SIG-M5 (cell line): ENCODE results near the gene PRSS22.

Experiments used
- DNase-seq: peaks from one replicate; lab custom pipeline; 2025; lab: John Stamatoyannopoulos, UW

PRSS22 gene

DNA sequence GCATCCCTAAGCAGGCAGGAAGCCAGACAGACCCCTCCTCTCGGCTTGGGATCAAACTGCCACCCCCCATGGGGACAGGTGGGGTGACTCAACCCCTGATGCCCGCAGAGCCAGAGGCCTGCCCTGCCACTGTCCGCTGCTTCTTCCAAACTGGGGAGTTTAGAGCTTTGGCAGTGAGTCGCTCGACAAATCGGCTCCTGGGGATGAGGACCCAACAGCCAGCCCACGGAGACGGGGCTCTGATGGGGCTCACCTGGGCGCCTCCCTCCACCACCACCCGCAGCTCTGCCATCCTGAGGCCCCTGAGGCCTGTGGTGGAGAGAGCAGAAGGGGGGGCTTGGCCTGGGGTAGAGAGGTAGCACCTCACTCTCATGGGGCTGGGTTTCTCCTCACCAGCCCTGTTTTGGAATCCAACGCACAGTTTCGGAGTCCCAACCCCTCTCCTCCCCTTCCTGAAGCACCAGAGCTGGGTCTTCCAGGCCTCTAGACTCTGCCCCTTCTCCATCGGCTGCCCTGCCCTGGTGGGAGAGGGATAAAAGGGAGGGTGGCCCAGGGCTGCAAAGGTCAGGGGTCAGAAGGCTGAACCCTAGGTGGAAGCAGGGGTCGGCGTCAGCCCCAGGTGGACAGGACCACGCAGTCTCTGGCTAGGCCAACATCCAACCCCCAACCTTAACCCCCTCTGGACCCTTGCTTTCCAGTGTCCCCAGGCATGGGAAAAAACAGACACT lies 5.8 kb downstream of the PRSS22 start:
- DNase-seq, result no peak

DNA sequence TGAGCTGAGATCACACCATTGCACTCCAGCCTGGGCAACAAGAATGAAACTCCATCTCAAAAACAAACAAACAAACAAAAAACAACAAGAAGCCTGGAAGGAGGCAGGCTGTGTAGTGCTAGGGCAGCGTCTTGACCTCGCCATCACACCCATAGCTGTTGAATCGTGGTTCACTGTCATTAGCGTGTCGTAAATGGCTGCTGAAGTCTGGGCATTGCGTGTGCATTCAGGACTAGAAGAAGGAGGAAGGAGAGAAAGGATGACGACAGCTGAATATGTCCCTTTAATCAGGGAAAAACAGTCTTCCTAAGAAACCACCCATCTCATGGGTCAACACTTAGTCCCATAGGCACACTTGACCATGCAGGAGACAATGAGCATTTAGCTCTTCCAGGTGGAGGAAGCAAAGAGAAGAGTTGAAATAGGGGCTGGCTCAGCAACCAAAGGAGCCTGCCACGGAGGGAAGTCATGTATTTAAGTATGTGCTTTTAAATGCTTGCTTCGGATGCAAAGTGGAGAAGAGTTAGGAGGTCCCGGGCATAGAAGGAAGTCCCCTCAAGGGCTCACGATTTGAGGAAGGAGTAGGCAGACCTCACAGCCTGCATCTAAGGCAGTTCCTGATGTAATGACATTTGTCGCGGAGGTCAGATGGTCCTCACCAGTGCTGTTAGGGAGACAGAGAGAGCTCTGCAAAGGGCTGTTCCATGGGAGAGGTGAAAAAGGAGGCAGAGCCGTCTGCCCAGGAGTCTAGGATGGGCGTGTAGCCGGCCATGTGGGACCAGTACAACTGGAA lies 8.8 kb downstream of the PRSS22 start:
- DNase-seq, result no peak

DNA sequence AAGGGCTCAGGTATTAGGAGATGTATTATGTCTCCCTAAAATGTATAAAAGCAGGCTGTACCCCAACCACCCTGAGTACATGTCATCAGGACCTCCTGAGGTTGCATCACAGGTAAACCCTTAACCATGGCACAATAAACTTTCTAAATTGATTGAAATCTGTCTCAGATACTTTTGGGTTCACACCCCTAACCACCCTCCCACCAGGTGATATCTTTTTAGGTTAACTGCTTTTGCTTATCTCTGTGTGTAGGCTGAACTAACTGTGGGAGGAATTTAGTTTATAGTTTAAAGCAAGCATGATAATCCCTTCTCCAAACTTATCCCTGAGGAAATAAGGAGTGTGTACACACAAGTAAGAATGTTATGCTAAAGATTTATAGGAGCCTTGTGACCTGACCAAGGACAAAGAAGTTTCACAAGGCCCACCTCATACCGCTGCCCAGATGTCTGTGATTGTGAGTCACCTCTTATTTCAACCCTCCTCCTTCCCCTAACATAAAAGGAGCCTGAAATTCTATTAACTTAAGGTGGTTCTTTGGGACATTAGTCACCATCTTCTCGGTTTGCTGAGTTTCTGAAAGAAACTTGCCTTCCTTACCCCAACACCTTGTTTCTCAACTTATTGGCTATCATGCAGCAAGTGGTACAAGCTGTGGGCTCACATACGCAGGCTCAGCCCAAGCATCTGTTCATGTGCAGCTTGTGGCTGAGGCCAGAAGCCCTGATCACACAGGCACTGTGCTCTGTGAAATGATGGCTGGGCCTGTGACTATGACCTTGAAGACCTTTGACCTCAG lies 11.3 kb downstream of the PRSS22 start:
- no peak for DNase-seq

DNA sequence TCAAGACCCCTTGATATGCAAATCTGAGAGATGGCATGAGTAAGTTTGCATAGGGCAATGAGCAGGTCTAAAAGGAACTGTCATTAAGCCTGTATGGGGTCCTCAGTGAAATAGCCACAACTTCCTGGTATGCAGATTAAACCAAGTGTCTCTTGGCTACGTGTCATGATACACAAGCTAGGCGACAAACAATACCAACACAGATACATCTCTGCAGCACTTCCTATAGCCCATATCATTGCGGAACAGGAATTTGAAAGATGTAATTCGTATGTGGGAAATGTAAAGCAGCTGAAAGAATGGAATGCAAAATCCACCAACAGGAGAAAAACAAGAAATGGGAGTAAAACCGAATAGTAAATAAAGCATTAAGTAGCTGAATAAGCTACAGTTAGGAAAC lies 12.9 kb downstream of the PRSS22 start:
- DNase-seq, result no peak

DNA sequence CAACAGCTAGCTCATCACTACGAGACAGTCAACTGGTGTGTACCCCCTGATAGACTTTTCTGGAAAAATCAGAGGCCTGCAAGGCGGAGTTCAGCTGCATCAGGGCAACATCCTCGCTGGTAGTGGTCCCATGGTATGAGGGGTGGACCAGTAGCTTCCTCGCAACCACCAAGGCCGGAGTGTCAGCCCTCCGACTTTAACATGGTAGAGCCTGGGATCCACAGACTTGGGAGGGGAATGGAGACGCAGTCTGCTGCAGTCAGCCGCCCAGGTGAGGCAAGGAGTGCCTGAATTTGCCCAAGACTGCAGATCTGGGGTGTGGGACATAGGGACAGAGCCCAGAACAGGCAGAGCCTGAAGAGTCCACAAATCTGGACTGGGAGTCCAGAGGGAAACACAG lies 14.4 kb downstream of the PRSS22 start:
- DNase-seq, result no peak

DNA sequence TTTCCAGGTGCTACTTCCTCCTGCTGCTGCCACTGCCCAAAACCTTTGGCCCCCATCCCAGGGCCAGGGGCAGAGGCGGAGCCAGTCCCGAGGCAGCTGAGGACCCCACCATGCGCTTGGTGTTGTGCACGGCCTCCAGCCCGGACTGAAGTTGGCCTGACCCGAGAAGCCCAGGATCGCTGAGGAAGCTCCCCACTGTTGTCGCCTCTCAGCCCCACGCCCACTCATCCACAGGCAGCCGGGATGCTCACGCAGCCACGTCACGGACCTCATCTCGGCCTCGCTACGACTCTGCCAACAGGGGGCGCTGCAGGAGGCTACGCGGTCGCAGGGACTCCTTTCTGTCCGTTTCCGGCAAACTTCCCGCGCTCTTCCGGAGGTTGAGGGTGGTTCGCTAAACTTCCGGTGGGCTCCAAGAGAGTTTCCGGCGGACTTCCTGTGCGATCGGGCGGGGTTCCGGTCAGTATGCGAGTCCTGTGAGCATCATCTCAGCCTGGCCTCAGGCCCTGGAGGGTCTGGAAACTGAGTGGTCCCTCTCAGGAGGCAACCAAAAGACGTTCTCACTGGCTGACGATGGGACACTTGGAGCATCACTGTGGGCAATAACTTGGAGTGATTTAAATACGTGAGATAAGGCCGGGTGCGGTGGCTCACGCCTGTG lies 15.5 kb downstream of the PRSS22 start:
- DNase-seq, result no peak

DNA sequence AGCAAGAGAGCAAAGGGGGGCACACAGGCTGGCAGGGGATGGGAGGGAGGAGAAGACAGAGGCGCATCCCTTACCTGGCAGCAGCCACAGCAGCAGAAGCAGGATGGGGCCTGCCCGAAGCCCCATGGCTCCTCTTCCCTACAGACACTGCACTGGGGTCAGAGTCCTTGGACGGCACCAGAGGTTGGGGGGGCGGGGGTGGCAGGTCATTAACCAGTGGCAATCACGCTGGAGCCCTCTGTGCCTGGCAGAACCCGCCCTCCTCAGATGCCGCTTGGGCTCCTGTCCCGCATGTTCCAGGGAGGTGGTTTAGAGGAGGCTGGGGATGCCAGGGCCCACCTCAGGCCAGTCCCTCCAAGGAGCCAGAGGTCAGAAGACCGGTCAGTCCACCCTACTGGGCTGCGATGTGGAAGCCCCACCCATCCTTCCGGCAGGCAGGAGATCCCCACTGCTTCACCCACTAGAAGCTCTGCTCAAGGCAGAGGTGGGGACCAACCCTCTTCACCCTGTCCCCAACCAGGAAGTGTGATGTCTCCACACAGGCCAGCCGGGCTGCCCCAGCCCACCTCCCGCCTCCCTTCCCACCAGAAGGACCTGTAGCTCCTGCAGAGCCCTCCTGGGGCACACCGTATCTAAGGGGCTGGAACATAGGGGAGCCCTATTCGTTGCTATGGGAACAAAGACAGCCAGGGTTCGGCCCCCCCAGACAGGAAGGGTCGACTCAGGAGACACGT lies 16.2 kb downstream of the PRSS22 start:
- no peak for DNase-seq

DNA sequence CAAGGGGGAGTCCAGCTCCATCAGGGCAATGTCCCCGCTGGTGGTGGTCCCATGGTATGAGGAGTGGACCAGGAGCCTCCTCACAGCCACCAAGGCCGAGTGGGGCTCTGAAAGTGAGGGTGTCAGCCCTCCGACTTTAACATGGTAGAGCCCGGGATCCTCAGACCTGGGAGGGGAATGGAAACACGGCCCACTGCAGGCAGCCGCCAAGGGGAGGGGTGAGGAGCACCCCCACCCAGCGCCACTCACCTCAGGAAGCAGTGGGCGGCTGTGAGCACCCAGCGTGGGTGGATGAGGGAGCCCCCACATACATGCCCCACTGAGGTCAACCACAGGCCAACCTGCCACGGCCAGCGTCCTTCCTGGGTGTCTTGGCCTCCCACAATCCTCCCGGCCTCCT lies 17.1 kb downstream of the PRSS22 start:
- no peak for DNase-seq

DNA sequence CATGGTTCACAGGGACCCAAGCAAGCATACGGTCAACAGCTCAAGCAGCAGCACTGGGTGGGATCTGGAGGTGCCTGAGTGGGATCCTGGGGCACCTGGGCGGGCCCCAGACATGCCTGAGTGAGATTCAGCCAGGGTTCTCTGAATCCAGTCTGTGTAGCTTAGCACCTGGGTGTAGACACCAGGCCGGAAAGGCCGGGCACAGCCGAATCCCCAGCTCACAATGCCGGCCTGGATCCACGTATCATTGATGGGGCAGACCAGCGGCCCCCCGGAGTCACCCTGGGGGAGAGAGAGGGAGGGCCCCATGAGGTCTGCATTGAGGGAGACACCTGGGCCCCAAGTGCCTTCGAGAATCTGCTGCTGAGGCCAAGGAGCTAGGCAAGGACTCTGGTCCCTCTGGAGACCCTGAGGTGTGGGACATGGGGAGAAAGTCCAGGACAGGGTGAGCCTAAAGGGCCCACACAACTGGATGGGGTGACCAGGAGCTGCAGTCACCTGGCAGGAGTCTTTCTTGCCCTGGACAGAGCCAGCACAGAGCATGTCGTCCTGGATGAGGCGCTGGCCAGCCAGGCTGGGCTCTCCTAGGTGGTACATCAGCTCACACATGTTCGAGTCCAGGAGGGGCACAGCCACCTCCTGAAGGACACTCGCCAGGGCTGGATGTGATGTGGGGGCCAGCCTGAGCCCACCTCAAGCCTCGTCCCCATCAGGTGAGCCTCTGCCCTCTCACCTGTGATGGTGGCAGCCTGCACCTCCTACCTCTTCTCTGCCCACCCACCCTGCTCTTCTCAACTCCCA lies 18.1 kb downstream of the PRSS22 start:
- no peak for DNase-seq

DNA sequence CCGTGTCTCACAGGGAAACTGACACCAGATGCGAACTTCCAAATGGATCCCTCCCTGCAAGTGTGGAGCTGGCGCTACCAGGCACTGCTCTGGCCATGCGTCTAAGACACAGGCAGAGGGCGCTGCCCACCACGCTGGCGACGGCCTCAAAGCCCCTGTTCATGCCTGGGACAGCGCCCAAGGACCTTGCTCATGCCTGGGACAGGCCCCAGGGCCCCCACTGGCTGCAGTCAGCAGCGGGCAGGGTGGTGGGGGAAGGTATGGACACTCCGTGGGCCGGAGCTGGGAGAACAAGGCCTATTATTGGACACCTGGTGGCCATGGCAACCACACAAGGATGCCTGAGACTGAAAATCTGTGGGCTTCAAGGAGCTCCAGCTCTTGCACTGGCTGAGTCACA lies 19.0 kb downstream of the PRSS22 start:
- DNase-seq, result no peak

DNA sequence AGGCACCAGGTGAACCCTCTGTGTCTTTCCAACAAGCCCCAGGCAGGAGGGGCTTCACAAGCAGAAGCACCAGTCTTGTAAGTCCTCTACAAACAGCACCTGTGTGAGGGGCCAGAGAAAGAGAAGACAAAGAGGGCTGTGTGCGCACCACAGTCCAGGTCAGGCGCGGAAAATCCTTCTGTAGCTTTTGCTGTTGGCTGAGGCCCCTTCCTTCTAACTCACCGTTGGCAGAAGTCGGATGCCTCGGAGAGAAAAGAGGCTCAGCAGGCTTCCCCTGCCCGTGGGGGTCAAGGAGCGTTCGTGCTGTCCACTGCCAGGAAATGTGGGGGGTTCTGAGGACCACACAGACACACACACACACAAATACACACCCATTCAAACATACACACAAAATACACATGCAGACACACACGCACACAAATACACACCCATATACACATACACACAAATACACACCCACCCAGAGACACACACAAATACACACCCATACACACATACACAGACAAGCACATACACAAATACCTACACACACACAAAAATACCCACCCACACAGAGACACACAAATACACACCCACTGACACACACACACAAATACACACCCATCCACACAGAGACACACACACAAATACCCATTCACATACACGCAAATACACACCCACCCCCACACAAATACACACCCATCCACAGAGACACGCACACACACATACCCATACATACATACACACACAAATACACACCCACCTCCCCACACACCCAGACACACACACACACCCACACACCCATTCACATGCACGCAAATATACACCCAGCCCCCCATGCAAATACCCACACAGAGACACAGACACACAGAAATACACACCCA lies 21.1 kb downstream of the PRSS22 start:
- no peak for DNase-seq

DNA sequence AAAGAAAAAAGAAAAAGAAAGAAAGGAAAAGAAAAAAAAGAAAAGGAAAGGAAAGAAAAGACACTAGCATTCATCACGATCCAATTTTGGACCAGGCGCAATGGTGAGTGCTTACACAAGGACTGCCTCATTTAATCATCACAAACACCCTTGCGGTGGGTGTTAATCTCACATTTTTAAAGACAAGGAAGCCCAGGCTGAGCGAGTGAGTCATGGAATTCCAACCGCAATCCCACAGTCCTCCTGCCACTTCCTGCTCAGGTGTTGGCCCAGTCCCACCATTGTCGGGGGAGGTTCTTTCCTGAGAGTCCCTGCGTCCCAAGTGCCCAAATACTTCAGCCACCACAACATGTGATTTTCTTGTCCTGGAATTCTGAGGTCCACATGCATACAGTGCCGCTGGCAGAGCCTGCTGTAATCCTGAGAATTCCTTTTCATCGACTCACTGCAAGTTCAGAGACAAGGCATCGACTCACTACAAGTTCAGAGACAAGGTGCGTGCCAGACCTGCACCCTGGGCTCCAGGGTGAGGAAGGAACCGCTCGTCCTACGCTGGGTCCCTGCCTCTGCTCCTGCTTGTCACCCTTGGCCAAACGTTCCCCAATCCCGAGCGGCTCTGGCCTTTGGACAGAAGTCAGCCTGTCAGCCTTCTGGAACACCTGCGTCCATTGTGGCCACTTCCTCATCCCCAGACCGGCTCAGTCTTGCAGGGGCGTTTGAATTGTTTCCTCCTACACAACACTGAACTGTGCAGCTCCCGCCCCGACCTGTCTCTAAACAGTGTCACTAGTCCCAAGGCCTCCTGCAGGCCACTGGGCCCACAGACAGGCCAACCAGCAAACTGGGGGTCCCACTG lies 22.1 kb downstream of the PRSS22 start:
- DNase-seq, result no peak

DNA sequence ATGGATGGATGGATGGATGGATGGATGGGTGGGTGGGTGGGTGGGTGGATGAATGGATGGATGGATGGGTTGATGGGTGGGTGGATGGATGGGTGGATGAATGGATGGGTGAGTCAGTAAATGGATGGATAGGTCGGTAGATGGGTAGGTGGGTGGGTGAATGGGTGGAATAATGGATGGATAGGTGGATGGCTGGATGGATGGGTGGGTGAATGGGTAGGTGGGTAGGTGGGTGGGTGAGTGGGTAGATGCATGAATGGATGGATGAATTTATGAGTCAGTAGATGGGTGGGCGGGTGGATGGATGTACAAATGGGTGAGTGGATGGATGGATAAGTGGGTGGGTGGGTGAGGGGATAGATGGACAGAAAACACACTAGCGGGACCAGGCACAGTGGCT lies 23.0 kb downstream of the PRSS22 start:
- DNase-seq, result no peak

DNA sequence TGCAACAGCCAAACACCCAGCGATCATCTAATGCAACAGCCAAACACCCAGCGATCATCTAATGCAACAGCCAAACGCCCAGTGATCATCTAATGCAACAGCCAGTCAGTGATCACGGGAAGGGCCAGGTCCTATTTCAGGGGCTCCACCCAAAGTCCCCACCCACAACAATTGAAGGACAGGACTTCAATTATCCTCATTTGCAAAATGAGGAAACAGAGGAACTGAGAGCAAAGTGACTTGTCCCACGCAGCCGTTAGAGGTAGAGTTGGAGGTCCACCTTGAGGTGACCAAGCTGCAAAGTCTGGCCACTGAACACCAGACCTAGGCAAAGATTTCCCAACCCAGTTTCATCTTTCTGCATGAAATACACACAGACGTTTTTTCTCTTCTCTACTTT lies 24.2 kb downstream of the PRSS22 start:
- no peak for DNase-seq

DNA sequence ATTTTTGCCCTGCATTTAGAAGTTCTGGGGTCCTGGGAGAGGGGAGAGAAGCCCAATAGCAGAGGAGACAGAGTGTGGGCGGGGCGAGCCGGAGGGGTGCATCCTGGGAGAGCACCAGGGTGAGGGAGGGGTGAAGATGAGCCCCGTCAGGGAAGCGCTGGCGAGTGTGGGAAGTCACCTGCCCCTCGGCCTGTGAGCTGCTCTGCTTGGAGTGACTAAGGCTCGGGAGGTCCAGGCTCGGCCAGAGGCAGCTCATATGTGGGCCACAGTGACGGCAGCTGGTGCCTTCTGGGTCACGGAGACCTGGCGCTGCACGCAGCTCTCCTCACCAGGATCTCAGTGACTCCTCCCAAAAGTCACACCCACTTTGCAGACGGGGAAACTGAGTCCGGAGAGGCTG lies 26.8 kb downstream of the PRSS22 start:
- no peak for DNase-seq

DNA sequence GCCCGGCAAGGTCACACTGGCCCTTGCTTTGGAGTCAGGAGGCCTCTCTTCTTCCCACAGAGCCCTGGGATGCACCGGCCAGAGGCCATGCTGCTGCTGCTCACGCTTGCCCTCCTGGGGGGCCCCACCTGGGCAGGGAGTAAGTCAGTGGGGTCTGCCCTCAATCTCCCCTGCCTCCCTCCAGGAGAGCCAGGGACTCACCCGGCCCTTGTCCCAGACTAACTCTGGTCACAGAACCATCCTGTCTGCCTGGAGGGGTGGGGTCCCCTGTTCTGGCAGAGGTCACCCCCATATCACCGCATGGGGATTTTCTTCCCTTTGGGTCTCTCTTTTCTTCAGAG lies 27.6 kb downstream of the PRSS22 start:
- no peak for DNase-seq

DNA sequence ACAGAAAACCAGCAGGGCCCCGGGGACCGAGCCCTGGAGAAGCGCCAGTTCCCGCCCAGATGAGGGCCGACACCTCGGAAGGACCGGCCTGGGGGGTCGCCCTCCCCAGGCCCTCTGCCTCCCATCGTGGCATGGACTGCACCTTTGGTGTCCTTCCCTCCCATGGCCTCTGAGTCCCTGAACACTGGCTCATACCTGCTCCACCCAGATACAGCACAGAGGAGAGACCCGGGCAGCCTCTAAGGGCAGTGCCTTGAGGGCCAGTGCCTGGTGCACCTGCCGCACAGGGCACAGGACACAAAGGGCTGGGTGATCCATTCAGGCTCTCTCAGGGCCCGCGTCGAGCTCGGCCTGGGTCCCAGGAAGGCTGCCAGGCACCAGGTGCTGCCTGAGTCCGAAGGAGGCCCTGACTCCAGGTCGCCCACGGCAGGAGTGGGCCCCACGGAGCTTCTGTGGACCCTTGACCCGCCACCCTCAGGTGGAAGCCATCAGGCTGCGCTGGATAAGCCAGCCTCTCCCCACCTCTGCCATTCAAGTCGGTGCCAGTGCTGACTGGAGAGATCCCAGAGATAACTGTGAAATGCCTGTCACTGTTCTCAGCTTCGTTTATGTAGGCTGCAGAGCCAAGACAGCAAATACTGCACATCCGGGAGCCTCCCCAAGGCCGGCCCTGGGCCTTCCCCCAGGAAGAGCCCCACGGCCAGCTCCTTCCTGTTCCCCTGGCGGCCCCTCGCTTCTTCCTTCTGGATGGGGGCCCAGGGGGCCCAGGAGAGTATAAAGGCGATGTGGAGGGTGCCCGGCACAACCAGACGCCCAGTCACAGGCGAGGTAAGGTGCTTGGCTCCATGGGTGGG lies 28.2 kb downstream of the PRSS22 start, which contains the start of gene ZG16B:
Gene ZG16B, plus strand, starts transcription at position 803 of the 854 bp plus-strand sequence. CDS start 139 bp downstream, outside the sequence.
- DNase-seq, result no peak
